GM04504 (cell line): Measurements from ENCODE around the gene S100B.

Source experiments
- DNase-seq: peaks from one replicate; pipeline ENCODE4 v3.0.0-alpha.2; 2012; ENCODE audit warnings: low read depth

Gene S100B

DNA sequence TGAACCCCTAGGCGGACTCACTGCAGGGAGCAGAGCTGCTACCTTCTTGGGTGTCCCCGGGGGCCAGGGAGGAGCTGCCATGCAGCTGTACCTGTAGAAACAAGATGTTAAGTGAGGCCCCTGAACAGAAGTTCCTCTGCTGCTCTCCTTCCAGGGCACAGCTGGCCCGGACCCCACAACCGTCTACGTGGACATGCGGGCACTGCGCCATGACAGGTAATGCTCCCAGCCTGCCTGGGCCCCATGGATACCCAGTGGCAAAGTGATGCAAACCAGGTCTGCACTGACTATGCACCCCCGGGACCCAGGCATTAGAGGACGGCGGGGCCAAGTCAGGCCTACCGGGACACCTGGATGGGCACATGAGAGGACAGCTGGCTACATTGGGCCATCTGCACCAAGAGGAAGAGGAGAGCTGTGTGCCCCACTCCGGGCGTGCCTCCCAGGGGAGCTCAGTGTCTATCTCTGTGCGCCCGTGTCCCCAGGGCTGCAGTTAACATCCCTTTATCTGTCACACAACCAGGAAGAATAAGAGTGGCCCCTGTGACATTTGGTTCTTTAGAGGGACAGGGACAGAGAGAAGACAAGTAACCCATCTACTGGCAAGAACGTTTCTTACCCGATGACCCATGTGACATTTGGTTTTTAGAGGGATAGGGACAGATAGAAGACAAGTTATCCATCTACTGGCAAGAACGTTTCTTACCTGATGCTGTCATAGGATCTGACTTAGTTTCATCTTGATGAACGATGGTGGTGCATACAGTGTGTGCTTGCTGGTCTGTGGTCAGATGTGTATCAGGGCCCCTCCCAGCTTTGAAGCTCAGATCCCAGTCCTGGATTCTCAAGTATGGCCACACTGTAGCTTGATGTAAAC is 44.1 kb downstream of the S100B start:
- no peak for DNase-seq

GRCh38 chr21:46559291-46559983 is 45.4 kb downstream of the S100B start:
- DNase-seq = no peak

DNA sequence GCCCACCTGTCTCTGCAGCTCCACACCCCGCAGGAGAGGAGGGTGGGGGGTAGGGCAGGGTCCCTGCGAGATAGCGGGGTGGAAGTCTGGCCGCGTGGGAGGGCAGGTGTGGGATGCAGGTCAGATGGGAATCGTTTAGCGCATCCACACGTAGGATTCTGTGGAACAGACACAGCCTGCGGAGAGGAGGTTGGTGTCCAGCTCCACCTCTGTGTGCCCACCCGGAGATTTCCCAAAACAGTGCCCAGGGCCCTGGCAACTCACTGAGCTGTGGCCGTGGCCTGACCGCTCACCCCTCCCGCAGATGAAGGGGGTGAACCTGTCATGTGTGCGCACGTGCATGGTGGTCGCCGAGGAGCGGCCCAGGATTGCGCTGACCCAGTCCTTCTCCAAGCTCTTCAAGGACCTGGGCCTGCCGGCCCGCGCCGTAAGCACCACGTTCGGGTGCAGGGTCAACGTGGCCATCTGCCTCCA is 46.9 kb downstream of the S100B start:
- DNase-seq = no peak

DNA sequence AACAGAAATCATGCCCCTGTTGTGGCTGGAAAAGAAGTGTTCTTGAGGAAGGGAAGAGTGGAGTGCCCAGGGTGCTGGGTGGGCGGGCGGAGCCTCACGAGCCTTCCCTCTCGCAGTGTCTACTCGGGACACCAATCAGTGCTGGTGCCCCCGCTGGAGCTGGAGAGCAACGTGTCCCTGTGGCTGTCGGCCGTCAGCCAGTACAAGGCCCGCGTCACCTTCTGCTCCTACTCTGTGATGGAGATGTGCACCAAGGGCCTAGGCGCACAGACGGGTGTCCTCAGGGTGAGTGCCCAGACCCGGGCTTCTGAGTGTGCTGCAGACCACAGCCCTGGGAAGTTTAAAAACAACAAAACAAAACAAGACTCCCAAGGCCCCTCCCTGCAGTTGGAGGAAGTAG is 47.4 kb downstream of the S100B start:
- no peak for DNase-seq

DNA sequence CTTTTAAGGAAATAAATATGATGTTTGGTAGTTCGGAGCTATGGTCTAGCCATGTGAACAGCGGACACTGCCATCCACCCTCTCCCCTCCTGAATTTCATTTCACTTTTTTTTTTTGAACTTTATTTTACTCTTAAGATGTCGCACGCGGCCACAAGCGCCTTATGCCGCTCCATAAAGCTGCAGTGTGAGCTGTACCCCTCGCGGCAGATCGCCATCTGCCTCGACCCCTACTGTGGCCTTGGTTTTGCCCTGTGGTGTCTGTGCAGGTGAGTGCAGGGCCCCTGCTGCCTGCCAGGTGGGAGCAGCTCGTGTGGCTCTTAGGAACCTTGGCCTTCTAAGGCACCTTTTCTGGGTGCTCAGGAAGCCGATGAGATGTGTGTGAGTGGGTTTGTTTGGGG is 48.1 kb downstream of the S100B start:
- no peak for DNase-seq

DNA sequence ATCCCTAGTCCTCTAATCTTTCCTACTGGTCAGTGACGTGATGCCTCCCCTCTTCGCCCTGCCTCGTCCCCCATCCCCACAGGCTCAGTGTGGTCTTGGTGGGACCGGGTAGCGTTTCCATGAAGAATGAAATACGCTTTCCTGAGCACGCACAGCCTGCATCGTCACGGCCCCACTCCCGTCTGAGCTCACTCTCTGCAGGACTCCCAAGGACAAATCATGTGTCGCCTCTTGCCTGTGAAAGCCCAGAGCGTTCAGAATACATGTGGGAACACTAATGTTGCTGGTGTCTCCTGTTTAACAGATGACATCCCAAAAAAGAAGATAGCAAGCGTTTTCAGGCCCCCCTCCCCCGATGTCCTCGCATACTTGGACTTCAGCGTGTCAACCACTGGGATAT is 49.2 kb downstream of the S100B start:
- DNase-seq = no peak

- no peak for DNase-seq
Measured at GRCh38 chr21:46555225-46555617, 49.7 kb downstream of the S100B start.

- DNase-seq = no peak
Measured at GRCh38 chr21:46554431-46555224, 50.3 kb downstream of the S100B start.

DNA sequence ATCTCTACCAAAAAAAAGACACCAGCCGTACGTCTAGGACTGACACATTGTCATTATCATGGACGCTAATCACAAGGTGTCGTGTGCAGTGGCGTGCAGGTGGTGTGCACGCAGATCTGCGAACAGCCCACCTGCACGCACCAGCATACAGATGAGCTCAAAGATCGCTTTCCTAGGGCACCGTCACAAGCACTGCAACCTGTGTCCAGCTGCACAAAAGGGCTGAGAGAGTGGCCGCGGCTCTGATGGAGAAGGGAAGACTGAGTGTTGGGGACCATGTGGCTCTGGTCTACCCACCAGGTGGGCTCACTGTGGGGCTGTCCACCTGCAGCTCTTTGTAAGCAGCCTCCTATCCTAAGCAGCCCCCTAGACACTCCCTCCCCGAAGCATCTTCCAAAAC is 50.9 kb downstream of the S100B start:
- DNase-seq = no peak

DNA sequence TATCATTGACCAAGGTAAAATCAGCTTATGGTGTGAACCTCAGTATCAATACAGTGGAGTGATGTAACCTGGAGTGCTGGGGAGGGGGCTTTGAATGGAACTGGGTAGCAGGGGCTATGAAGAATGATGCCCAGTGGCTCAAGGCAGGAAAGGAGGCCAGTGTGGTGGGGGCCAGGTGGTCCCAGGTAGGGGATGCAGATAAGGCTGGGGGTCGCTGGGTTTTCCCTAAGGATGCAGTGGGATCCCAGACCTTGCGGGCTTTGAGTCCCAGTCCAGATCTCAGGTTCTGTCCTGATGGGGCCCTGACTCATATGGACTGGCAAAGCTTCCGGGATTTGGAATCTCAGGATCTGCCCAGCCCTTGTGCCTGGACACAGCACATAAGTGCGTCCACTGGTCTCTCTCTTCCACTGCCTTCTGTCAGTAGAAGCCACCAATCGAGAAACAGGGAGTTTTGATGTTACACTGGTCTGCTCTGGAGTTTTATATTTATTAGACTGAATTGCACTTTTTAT is 52.0 kb downstream of the S100B start:
- DNase-seq = no peak

DNA sequence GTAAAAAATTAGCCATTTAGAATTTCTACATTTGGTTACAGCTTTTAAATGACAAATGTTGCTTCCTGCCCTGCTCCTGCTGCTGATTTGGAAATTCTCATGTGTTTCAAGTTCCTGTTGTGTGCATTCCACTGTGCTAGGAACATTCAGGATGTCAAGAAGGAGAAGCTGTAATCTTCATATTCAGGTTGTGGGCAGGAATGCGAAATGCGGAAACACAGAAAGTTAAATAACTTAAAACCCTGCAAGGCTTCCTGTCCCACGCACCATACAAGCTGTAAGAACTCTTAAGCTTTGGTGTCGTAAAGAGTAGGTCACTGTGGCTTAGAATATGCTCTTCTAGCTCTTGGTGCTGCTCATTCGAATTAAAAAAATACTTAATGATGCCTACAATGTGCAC is 52.6 kb downstream of the S100B start:
- no peak for DNase-seq

GRCh38 chr21:46551636-46552241 is 53.1 kb downstream of the S100B start:
- no peak for DNase-seq

DNA sequence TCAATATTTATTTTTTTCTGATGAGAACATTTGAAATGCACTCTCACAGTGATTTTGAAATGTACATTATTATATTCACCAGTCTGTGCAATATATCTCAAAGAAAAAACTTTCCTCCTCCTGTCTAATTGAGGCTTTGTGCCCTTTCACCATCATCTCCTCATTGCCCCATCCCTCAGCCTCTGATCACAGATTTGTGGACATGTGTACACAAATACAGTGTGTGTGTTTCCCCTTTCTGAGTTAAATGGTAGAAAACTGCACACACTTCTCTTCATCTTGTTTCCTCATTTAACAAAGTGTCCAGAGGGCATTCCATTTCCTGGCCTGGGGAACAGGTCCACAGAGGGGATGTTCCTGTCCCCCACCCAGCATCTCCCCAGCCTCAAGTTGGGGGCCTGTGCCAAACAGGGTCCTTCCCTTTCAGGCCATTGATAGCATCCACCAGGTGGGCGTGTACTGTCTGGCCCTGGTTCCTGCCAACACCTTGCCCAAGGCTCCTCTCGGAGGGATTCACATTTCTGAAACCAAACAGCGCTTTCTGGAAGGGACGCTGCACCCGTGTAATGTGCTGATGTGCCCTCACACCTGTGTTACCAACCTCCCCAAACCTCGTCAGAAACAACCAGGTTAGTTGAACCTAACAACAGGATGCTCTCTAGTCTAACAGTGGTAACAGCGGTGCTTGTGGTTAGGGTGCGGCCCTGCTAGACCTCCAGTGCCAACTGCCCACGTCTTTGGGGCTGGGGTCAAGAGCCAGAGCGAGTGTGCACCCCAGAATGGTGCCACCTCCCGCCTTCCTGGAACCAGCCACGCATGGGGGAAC is 54.6 kb downstream of the S100B start:
- DNase-seq = no peak

- no peak for DNase-seq
Measured at GRCh38 chr21:46549650-46550049, 55.2 kb downstream of the S100B start.
